SK-N-MC (cell line): ENCODE measurements around the gene MACROD2.

Experiments
- EZH2 ChIP-seq: fragments of 200-600 bp; sonication (generic); IDR thresholded peaks from one replicate; pipeline ENCODE4 v1.6.1; 2017; ENCODE audit warnings: antibody characterized with exemption
- FOXP2 ChIP-seq: optimal IDR thresholded peaks from 2 replicates; pipeline ENCODE3; 2011; ENCODE audit warnings: mild to moderate bottlenecking, moderate library complexity; ENCODE audit not compliant: insufficient read depth; ENCODE audit errors: extremely low read length, control extremely low read depth
- POLR2AphosphoS5 ChIP-seq: IDR thresholded peaks from 2 replicates; pipeline ENCODE4 v1.6.1; 2012; ENCODE audit warnings: mild to moderate bottlenecking, low read depth, low read length, borderline replicate concordance

DNA sequence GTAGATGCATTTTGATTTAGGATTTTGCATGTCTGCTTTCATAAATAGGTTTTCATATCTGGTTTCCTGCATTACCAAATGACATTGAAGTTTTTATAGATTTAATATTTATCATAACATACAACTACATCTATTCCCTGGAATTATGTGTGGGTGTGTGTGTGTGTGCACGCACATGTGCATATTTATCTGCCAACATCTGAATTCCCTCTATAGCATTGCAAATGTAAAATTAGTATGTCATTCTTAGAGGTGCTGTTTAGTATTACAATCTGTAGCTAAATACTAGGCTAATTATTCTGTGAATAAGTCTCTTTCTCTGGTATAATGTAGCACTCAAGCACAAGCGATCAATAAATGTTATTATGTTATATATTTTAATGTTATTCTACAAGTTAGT, 820.0 kb downstream of the MACROD2 start:
- no peak for TF ChIP-seq POLR2AphosphoS5
- no peak for TF ChIP-seq EZH2
- TF ChIP-seq FOXP2: no peak
